Activated CD8-positive, alpha-beta memory T cell treated with anti-CD3 and anti-CD28 coated beads, Interleukin-2, amount 50 U/mL, for 24 hours (primary cell): ENCODE measurements around the gene SPOCK1.

Experiments
- DNase-seq: peaks from one replicate; pipeline ENCODE4 v3.0.0-alpha.2; 2020; ENCODE audit errors: extremely low read depth

The SPOCK1 gene

GRCh38 chr5:137328991-137329390 is 170.1 kb downstream of the SPOCK1 start:
- no peak for DNase-seq

GRCh38 chr5:137328463-137328862 is 170.7 kb downstream of the SPOCK1 start:
- no peak for DNase-seq

GRCh38 chr5:137325721-137326120 is 173.4 kb downstream of the SPOCK1 start:
- DNase-seq = no peak

- DNase-seq = no peak
Measured at GRCh38 chr5:137320056-137321045, 178.8 kb downstream of the SPOCK1 start.

GRCh38 chr5:137318027-137318426 is 181.1 kb downstream of the SPOCK1 start:
- DNase-seq = no peak

- DNase-seq = no peak
Measured at GRCh38 chr5:137316346-137316736, 182.8 kb downstream of the SPOCK1 start.

- DNase-seq = no peak
Measured at GRCh38 chr5:137315534-137316345, 183.4 kb downstream of the SPOCK1 start.

- no peak for DNase-seq
Measured at GRCh38 chr5:137315109-137315508, 184.0 kb downstream of the SPOCK1 start.

- no peak for DNase-seq
Measured at GRCh38 chr5:137313526-137314175, 185.5 kb downstream of the SPOCK1 start.

GRCh38 chr5:137312011-137312410 is 187.1 kb downstream of the SPOCK1 start:
- DNase-seq = no peak

GRCh38 chr5:137310051-137310730 is 188.9 kb downstream of the SPOCK1 start:
- DNase-seq = no peak

GRCh38 chr5:137309290-137309689 is 189.8 kb downstream of the SPOCK1 start:
- no peak for DNase-seq

GRCh38 chr5:137308311-137308710 is 190.8 kb downstream of the SPOCK1 start:
- no peak for DNase-seq

GRCh38 chr5:137306903-137307302 is 192.2 kb downstream of the SPOCK1 start:
- no peak for DNase-seq

- DNase-seq = no peak
Measured at GRCh38 chr5:137305971-137306602, 193.0 kb downstream of the SPOCK1 start.

GRCh38 chr5:137304226-137304874 is 194.8 kb downstream of the SPOCK1 start:
- no peak for DNase-seq

GRCh38 chr5:137303509-137303908 is 195.6 kb downstream of the SPOCK1 start:
- DNase-seq = no peak

- no peak for DNase-seq
Measured at GRCh38 chr5:137300411-137301240, 198.5 kb downstream of the SPOCK1 start.

- DNase-seq = no peak
Measured at GRCh38 chr5:137296213-137296781, 202.8 kb downstream of the SPOCK1 start.
